CD4-positive, alpha-beta T cell treated with Interleukin-4 for 1 hour (primary cell): Measurements from ENCODE around the gene SLC16A8.
"Not testable (repeated sequence)": the region's sequence is repeated elsewhere in the genome, so short reads cannot be mapped to it uniquely, and the experiment has no call there.

Experiments used
- DNase-seq, 2 donors: peaks; one replicate each; pipeline ENCODE4 v3.0.0-alpha.2; 2020 to 2022

The SLC16A8 gene

DNA sequence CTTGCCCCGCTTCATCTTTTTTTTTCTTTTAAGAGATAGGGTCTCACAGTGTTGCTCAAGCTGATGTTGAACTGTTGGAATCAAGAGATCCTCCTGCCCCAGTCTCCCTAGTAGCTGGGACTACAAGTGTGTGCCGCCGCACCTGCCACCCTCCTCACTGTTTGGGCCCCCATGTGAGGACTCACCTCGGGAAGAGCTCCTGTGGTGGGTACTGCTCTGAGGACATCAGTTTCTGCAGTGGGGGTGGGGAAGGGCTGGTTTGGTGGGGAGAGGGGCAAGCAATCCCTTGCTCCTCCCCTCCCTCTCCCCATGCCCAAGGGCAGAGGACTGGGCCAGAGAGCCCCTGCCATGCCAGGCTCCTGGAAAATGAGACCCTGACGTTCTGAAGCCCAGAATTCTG is 1.5 kb upstream of the SLC16A8 start:
- DNase-seq = no peak

DNA sequence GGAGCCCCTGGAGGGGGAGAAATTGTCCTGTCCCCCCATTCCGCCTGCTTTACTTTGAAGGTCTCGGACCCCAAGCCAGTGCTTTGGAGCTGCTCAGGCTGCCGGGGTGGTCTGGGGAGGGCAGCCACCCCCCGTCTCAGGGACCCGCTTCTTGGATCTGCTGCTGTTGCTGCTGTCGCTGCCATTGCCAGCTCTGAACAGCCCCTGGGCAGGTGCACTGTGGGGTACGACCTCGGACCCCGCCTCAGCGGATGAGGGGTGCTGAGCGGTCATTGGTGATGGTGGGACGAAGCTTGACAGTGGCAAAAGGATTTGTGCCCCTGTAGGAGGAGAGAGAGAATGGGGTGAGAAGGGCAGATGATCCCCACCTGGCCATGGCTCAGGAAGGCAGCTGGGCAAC is 1.1 kb upstream of the SLC16A8 start:
- DNase-seq = no peak

DNA sequence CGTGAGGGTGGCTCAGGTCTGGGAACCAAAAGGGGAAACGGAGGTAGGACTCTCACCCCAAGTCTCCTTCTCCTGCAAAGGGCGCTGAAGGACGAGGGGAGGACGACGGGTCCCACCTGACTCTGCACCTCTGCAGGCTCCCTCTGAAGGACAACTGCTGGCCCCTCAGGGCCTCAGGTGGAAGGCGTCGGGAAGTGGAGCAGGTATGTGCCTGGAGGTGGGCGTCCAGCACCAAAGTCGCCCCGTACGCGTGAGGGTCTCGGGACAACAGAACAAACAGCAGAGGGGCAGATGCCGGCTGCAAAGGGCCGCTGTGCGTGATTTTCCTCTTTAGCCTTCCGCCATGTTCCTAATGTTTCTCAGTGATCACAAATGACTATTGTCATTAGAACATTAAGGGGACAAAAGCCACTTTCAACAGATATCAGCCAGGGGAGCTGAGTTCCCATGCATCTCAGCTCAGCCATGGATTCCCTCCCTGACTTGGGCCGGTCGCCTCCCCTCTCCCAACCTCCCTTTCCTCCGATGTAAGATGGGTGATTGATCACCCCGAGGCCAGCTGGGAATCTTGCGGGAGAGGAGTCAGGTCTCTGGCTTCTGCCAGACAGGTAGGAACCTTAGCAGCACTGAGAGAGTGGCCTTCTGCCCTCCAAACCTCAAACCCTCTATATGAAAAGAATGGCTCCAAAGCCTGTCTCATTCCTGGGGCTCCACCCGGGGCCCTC is 836 bp downstream of the SLC16A8 start:
- no peak for DNase-seq

DNA sequence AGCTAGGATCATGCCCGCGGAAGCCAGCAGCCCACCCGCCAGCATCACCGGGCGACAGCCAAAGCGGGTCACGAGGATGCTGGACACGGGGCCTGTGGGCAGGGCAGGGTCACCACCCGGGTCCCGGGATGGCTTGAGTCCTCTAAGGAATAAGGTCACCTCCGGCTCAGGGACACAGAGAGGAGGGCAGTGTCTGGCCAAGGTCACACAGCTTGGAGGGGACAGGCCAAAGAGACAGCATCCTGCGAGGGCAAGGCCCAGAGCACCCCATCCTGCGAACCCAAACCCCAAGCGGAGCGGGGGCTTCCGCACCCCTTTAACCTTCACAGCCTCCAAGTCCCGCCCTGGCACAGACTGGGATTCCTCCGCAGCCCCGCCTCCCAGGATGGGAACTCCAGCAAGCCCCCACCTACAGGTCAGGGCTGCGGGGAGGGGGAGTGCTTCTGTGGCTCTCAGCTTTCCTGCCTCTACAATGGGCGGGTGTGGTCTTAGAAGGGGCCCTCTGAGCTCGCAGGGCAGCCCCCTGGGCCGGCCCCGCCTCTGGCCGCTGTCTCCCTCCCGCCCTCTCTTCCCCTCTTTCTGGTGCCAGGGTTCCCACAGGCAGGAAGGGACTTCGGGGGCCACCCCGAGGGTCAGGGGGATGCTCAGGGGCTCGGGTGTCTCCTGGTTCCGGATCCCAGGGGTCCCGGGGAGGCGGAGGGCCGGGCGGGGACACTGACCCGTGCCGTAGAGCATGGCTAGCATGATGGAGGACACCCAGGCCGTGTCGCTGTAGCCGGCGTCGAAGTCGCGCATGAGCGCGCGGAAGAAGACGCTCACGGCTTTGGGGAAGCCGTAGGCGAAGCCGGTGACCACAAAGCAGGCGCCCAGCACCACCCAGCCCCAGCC is 1.8 kb downstream of the SLC16A8 start:
- DNase-seq = no peak

DNA sequence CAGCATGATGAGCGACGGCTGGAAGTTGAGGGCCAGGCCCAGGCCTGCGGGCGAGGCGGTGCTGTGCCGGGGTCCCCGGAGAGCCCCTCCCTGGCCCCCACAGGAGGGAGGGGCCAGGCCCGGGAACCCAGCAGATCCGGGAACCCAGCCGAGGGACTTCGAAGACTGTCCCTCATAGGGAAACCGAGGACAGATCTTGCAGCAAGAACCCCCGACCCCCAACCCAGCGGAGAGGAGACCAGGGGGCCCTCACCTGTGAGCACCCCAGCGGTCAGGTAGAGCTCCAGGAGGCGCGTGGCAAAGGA is 2.4 kb downstream of the SLC16A8 start:
- no peak for DNase-seq

DNA sequence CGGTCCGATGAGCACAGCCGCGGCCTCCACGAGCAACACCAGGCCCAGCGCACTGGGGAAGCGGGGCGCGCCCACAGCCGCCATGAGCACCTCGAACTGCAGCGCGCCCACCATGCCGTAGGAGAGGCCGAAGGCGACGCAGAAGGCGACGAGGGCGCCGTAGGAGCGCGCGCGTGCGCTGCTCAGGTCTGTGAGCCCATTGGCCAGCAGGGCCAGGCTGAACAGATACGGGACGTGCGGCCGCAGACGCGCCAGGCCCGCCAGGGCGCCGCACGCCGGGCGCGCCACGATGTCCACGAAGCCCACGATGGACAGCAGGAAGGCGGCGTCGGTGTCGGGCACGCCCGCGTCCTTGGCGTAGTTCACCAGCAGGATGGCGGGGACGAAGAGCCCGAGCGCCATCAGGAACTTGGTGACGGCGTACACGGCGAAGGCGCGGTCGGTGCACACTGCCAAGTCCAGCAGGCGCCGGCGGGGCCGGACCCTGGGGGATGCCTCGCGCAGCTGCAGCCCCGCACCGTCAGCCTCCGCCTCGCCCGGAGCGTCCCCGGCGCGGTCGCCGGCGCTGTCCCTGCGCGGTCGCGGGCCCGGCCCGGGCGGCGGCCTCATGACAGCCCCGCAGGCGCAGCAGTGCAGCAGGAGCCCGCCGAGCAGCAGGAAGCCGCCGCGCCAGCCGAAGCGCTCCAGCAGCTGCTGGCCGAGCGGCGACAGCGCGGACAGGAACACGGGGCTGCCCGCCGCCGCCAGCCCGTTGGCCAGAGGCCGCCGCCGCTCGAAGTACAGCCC is 2.9 kb downstream of the SLC16A8 start:
- DNase-seq = no peak

DNA sequence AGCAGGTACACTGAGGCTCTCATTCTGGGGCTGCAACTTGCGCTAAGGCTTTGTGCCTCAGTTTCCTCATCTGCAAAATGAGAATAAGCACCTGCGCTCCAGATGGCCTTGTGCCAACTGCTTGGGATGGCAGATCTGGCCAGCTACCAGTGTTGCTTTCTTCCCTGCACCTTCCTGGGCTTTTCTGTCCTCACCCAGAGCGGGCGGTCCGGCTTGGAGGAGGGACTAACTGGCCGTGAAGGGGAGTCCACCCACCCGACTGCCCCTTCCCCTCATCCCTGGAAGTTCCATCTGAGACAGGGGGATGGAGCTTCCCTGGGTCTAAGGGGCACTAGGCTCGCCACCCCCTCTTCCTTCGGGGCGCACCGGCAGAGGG is 3.5 kb downstream of the SLC16A8 start:
- no peak for DNase-seq

DNA sequence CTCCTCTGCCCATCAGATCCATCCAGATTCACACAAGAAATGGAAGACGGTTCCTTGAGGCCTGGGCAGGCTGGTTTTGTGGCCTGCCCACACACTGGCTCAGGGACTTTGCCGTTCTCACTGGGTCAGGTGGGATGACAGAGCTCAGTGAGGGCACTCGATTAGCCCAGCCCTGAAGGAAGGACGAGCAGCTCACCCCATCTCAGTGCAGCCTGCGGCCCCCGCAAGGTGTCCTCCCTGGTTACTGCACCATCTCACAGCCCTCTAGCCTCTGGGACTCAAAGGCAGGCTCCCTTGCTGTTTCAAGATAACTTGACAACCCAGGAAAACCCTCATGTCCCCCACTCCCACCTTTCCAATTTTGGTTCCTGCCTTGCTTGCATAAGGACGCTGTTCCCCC is 4.2 kb downstream of the SLC16A8 start:
- no peak for DNase-seq

DNA sequence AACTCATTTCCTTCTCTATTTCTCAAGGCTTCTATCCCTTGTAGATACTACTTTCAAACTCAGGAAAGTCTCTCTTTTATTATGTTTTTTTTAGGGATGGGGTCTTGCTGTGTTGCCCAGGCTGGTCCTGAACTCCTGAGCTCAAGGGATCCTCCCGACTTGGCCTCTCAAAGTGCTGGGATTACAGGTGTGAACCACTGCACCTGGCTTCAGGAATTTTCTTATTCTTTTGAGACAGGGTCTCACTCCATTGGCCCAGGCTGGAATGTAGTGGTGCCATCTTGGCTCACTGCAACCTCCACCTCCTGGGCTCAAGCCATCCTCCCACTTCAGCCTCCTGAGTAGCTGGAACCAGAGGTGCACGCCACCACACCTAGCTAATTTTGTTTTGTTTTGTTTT is 4.8 kb downstream of the SLC16A8 start:
- not testable (repeated sequence) for DNase-seq

DNA sequence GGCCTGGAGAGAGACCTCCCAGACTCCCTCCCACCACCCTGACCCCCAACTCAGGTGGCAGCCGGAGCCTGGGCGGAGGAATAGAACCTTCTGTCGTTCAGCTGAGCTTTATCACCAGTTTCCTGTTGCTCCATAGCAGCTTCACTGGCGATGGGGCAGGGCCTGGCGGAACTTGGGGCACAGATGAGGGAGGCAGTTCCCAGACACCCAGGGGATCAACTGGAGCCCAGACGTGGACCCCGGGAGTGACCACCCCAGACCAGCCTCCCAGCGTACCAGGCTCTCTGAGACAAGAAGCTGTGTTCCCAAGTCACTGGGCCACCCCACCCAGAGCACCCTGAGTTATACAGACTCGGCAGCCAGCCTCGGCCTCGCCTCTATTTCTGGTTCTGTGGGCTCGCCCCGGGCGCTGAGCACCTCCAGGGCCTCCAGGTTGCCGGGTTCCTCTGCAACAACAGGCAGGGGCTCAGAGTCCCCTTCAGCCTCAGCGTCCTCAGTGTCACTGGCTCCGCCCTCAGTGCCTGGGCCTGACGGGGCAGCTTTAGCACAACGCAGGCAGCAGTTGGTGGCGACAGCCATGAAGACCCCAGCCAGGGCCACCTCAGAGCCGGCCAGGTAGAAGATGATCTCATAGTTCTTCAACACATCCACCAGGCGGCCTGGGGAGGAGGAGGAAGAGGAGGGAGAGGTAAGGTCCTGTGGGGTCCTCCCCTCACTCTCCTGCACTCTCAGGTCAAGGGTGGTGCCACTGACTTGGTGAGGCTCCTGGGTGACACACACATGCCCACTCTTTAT is 5.7 kb downstream of the SLC16A8 start:
- DNase-seq = no peak

DNA sequence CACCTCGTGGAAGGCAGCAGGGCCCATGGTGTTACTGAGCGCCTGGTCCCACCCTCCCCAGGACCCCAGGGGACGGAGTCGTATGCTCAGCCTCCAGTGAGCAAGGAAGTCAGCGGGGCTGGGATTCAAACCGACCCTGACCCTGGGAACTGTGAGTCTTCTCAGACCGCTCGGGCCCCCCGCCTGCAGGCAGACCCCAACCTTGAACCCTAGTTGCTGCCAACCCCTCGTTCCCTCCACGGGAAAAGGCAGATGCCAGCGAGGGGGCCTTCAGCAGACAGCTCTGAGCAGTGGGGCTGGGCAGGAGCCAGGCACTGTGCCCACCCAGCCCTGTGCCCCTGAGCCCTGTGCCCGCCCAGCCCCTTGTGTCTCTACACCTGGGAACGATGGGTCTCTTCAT is 6.4 kb downstream of the SLC16A8 start:
- DNase-seq = no peak

DNA sequence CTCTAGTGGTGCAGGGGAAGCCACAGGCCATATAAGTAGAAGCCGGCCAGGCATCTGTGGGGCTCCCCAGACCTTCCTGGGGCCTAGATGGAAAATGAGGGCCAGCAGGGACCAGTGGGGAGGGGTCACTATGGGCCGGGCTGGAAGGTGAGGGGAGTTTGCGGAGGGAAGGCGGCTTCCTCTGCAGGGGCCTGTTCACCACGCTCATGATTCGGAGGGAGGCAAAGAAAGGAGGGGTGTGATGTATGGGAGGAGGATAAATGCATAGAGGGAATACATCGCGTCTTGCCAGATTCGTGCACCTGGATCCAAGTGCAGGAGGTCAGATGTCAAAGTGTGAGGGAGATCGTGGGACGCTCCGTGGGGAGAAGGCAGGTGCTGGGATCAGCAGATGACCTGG is 6.9 kb downstream of the SLC16A8 start:
- no peak for DNase-seq

DNA sequence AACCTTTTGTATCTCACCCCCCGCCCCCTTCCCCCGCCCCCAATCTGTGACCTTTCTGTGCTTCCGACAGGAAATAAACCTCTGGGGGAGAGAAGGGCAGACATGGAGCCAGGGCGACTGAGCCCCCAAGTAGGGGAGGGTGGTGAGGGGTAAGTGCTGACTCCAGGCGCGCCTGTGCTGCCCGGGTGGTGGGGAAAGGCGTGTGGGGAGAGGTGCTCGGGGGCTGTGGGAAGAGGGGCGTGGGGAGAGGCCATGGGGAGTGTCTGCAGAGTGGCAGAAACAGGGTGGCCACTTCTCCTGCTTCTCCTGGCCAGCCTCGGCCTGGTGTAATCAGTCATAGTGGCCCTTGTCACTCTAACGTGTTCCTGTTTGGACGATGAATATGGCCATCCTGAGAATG is 8.0 kb downstream of the SLC16A8 start:
- no peak for DNase-seq

DNA sequence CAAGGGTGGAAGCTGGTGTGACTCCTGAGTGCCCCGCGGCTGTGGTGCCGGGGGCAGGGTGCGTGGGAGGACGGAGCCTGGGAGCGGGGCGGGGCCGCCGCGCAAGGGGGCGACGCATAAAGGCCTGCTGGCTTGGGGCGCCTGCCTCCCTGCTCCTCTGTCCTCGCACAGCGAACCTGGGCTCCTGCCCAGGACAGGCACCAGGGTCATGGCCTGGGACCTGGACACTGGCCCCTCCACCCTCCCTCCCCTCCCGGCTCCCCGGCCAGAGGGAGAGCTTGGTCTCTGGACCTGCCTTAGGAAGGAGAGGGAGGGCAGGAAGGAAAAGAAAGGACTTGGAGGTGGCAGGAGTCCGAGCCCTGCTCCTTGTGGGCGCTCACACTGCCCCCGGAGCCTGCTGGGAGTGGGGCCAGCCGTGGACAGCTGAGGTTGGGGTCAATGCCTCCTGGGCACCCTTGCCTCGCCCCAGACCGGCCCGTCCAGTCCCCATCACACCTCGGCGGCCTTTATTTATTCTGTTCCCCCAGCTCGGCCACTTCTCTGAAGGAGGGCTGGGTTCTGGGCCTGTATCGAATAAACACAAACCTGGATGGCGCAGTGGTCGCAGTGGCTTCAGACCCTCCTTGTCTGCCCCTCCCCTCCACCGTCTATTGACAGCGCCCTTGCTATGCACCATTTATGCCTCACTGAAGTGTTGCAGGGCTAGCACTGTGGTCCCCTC is 8.7 kb downstream of the SLC16A8 start:
- no peak for DNase-seq

DNA sequence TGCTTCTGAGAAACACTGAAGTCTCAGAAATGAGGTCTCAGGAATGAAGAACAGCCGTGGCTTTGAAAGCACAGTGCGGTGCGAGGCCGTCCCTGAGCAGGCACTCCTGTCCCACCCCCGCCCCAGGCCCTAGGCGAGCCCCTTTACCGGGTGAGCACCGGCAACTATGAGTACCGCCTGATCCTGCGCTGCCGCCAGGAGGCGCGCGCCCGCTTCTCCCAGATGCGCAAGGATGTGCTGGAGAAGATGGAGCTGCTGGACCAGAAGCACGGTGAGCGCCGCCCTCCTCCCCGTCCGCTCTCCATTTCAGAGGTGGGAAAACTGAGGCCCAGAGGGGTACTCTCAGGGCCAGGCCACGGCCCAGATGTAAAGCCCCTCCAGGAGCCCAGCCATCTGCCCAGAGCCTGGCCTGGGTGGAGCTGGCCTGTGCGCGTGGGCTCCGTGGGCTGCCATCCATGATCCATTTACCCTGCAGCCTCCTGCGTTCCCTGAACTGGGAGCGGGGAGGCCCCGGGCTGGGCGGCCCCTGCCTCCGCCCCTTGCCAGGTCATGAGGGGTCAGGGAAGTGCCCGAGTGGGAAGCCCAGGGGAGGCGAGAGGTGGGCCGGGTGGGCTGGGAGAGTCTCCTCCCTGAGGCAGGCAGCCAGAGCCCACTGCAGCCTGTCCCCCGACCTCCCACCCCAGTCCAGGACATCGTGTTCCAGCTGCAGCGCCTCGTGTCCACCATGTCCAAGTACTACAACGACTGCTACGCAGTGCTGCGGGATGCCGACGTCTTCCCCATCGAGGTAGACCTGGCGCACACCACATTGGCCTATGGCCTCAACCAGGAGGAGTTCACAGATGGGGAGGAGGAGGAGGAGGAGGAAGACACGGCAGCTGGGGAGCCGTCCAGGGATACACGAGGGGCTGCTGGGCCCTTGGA is 9.5 kb downstream of the SLC16A8 start:
- no peak for DNase-seq

DNA sequence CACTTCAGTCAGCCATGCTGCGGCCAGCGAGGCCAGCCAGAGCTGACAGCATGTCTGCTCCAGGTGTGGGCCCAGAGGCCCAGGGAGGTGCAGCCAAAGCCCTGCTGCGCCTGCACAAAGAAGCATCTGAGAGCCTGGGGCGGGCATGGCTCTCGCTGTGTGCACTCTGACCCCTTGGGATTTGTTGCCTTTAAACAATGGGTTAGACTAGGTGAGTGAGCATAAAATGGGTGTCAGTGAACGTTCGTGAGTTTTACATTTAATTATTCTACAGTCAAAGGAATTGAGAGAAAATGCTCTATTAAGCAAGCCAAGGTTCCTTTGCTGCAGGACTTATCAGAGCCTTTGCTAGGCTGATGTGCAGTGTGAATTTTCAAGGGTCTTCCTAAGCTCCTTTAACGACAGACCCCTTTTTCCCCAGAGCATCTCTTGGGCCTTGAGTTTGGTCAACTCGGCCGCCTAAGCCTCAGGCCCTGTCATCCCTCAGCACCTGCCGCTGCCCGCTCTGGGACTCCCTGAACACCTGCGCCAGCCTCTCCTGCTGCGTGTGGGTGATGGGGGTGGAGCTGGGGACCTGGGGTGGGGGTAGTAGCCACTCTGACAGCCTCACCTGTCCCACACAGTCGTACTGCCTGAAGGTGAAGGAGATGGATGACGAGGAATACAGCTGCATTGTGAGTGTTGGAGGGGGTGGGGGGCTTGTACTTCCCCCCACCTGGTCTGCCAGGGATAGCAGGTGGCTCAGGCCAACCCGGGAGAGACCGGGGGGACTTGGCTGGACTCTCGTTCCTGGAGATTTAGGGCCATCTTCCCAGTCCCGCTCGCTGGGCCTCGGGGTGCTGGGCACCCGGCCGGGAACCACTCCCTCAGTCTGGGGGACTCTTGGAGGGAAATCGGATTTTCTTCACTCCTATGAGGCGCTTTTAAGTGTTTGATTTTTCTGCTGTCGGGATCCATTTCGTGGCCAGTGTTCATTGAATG is 10.5 kb downstream of the SLC16A8 start:
- no peak for DNase-seq

DNA sequence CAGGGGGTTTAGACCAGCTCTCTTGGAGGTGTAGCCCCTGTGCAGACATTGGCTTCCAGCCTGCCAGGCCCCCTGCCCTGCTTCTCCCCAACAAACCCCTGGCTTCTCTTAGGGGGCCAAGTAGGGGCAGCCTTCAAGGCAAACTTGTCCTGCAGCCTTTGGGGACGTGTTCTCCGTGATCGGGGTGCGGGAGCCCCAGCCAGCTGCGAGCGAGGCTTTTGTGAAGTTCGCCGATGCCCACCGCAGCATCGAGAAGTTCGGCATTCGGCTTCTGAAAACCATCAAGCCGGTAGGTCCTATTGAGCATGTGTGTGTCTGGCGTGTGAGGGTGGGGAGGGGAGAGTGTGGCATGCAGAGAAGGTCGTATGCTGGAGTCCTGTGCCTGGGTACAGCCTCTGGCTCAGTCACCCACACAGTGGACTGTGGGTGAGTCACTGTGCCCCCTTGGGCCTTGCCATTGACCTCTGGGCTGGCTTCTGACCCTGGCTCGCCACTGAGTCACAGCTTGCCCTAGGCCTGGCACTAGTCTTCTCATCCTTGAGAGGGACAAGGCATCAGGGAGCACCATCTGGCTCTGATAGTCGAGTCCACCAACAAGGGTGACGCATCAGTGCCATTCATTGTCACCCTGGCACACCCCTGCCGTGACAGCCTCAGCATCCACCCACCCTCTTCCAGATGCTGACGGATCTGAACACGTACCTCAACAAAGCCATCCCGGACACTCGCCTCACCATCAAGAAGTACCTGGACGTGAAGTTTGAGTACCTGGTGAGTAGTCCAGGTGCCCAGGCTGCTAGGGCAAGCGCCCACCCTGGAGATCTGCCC is 11.4 kb downstream of the SLC16A8 start:
- DNase-seq = no peak

DNA sequence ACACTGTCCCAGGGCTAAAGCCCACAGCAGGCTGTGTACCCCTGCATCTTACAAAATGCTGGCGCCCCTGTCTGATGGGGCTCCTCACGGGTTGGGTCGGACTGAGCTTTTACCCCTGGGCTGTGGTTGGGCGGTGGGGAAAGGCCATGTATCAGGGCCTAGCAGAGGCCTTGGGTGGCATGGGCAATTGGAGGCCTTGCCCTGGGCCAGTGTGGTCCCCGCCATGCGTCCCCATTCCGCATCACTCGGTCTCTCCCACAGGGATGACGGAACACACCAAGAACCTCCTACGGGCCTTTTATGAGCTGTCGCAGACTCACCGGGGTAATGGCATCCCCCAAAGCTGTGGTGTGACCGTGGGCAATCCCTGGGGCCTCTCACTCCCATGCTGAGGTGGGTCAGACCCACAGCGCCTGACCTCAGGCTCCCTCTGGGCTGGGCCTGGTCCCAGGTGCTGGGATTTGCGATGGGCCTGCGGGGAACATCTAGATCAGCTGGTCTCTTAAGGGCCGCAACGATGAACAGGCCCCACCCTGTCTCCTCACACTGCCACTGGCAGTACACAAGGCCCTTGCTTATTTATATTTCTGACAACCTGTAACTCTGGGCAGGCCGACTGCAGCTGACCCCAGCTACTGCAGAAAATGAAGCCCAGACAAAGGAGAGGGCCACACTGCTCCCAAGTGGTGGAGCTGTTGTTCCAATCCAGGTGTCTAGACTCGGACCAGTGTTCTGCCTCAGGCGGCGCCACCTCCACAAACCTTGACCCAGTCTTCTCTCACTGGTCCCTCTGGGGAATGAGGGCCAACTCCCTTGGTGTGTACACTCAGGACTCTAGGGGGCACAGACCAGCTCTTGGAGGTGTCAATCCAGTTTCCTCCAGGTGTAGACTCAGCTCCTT is 12.3 kb downstream of the SLC16A8 start:
- no peak for DNase-seq
